Effector memory CD4-positive, alpha-beta T cell (primary cell): ENCODE results near the gene LCORL.

Experiments
- DNase-seq, 3 donors: peaks; one replicate each; pipeline ENCODE4 v3.0.0-alpha.2; 2020
- H3K27ac ChIP-seq: 2 replicates; pipeline ENCODE4 v1.7.0; 2013; ENCODE audit warnings: mild to moderate bottlenecking, low read length, moderate library complexity; ENCODE audit not compliant: insufficient read depth, poor library complexity, severe bottlenecking
- H3K27me3 ChIP-seq: replicated peaks from 2 replicates; pipeline ENCODE4 v1.7.0; 2013; ENCODE audit warnings: mild to moderate bottlenecking, low read length; ENCODE audit not compliant: insufficient read depth, control insufficient read depth, poor library complexity, severe bottlenecking
- H3K36me3 ChIP-seq: 2 replicates; pipeline ENCODE4 v1.7.0; 2013; ENCODE audit warnings: mild to moderate bottlenecking, low read length, moderate library complexity; ENCODE audit not compliant: control insufficient read depth, insufficient read depth
- H3K4me1 ChIP-seq: 2 replicates; pipeline ENCODE4 v1.7.0; 2013; ENCODE audit warnings: low read length, mild to moderate bottlenecking; ENCODE audit not compliant: control insufficient read depth, insufficient read depth, poor library complexity, severe bottlenecking
- H3K4me3 ChIP-seq: 2 replicates; pipeline ENCODE4 v1.7.0; 2013; ENCODE audit warnings: low read length, low read depth, mild to moderate bottlenecking; ENCODE audit not compliant: insufficient read depth, poor library complexity, severe bottlenecking
- H3K9me3 ChIP-seq: 2 replicates; pipeline ENCODE4 v1.7.0; 2013; ENCODE audit warnings: mild to moderate bottlenecking, low read length, moderate library complexity; ENCODE audit not compliant: control insufficient read depth

The LCORL gene

GRCh38 chr4:17941731-17942130 is 79.8 kb downstream of the LCORL start:
- H3K27ac ChIP-seq, result no peak overlapping the region
- no peaks in the 10 kb centered on the region for H3K36me3 ChIP-seq
- H3K4me1 ChIP-seq, result no peaks in the 10 kb centered on the region
- H3K9me3 ChIP-seq, result no peaks in the 10 kb centered on the region
- H3K27me3 ChIP-seq, result no peaks in the 10 kb centered on the region
- no peak for DNase-seq
- no peak overlapping the region for H3K4me3 ChIP-seq

- H3K9me3 ChIP-seq, result no peaks in the 10 kb centered on the region
- H3K27me3 ChIP-seq, result no peaks in the 10 kb centered on the region
- no peaks in the 10 kb centered on the region for H3K36me3 ChIP-seq
- no peaks in the 10 kb centered on the region for H3K4me1 ChIP-seq
- no peak for DNase-seq
- H3K4me3 ChIP-seq, result no peak overlapping the region
- no peak overlapping the region for H3K27ac ChIP-seq
Measured at GRCh38 chr4:17939054-17939453, 82.5 kb downstream of the LCORL start.

- H3K4me3 ChIP-seq, result no peak overlapping the region
- no peak for DNase-seq
- no peaks in the 10 kb centered on the region for H3K27me3 ChIP-seq
- no peaks in the 10 kb centered on the region for H3K9me3 ChIP-seq
- H3K36me3 ChIP-seq, result no peaks in the 10 kb centered on the region
- H3K4me1 ChIP-seq, result no peaks in the 10 kb centered on the region
- no peak overlapping the region for H3K27ac ChIP-seq
Measured at GRCh38 chr4:17934286-17934685, 87.3 kb downstream of the LCORL start.

GRCh38 chr4:17933126-17933525 is 88.4 kb downstream of the LCORL start:
- no peak for DNase-seq
- Histone ChIP-seq H3K4me3 (no peak overlapping the region), H3K36me3 (no peaks in the 10 kb centered on the region), H3K27ac (no peak overlapping the region), H3K27me3 (no peaks in the 10 kb centered on the region), H3K4me1 (no peaks in the 10 kb centered on the region), H3K9me3 (no peaks in the 10 kb centered on the region)

- H3K4me3 ChIP-seq, result no peak overlapping the region
- no peak for DNase-seq
- H3K9me3 ChIP-seq, result no peaks in the 10 kb centered on the region
- H3K27me3 ChIP-seq, result no peaks in the 10 kb centered on the region
- H3K4me1 ChIP-seq, result no peaks in the 10 kb centered on the region
- H3K27ac ChIP-seq, result no peak overlapping the region
- no peaks in the 10 kb centered on the region for H3K36me3 ChIP-seq
Measured at GRCh38 chr4:17932041-17932440, 89.5 kb downstream of the LCORL start.

- no peaks in the 10 kb centered on the region for H3K27me3 ChIP-seq
- no peak overlapping the region for H3K27ac ChIP-seq
- no peaks in the 10 kb centered on the region for H3K4me1 ChIP-seq
- H3K9me3 ChIP-seq, result no peaks in the 10 kb centered on the region
- DNase-seq, result no peak
- H3K36me3 ChIP-seq, result no peaks in the 10 kb centered on the region
- H3K4me3 ChIP-seq, result no peak overlapping the region
Measured at GRCh38 chr4:17930256-17930655, 91.3 kb downstream of the LCORL start.

- H3K4me3 ChIP-seq, result no peak overlapping the region
- no peaks in the 10 kb centered on the region for H3K9me3 ChIP-seq
- H3K36me3 ChIP-seq, result no peaks in the 10 kb centered on the region
- no peaks in the 10 kb centered on the region for H3K4me1 ChIP-seq
- no peak overlapping the region for H3K27ac ChIP-seq
- H3K27me3 ChIP-seq, result no peaks in the 10 kb centered on the region
- DNase-seq, result no peak
Measured at GRCh38 chr4:17924189-17924588, 97.4 kb downstream of the LCORL start.

- H3K27me3 ChIP-seq, result no peaks in the 10 kb centered on the region
- H3K4me3 ChIP-seq, result no peak overlapping the region
- no peaks in the 10 kb centered on the region for H3K36me3 ChIP-seq
- DNase-seq, result no peak
- no peaks in the 10 kb centered on the region for H3K4me1 ChIP-seq
- H3K9me3 ChIP-seq, result no peaks in the 10 kb centered on the region
- no peak overlapping the region for H3K27ac ChIP-seq
Measured at GRCh38 chr4:17921451-17921850, 100.1 kb downstream of the LCORL start.

- Histone ChIP-seq H3K4me1 (no peaks in the 10 kb centered on the region), H3K36me3 (no peaks in the 10 kb centered on the region), H3K9me3 (no peaks in the 10 kb centered on the region), H3K27me3 (no peaks in the 10 kb centered on the region), H3K27ac (no peak overlapping the region), H3K4me3 (no peak overlapping the region)
- no peak for DNase-seq
Measured at GRCh38 chr4:17920681-17921080, 100.9 kb downstream of the LCORL start.

- Histone ChIP-seq H3K4me1 (no peaks in the 10 kb centered on the region), H3K27me3 (no peaks in the 10 kb centered on the region), H3K9me3 (no peaks in the 10 kb centered on the region), H3K27ac (no peak overlapping the region), H3K4me3 (no peak overlapping the region), H3K36me3 (no peaks in the 10 kb centered on the region)
- no peak for DNase-seq
Measured at GRCh38 chr4:17915439-17915838, 106.1 kb downstream of the LCORL start.

- H3K27me3 ChIP-seq, result no peaks in the 10 kb centered on the region
- H3K4me3 ChIP-seq, result no peak overlapping the region
- H3K4me1 ChIP-seq, result no peaks in the 10 kb centered on the region
- no peak overlapping the region for H3K27ac ChIP-seq
- no peak for DNase-seq
- H3K9me3 ChIP-seq, result no peaks in the 10 kb centered on the region
- H3K36me3 ChIP-seq, result no peaks in the 10 kb centered on the region
Measured at GRCh38 chr4:17912011-17912410, 109.5 kb downstream of the LCORL start.
